PC-3 (cell line): Measurements from ENCODE around the gene SEC14L1. TPM values are rescaled to one million over a fixed set of nuclear protein-coding genes. Genes with fewer than 3 reads are reported as not detected.

Experiments
- ATAC-seq: fragments of 200-7000 bp; cut with Tn5 transposase; 2 replicates; pipeline ENCODE4 v1.9.1; 2020; ENCODE audit warnings: mild to moderate bottlenecking, moderate library complexity
- BruUV-seq: library from RNA; stranded (reverse); fragments of 400-500 nt; replicated peaks from 2 replicates; lab custom pipeline; 2021; lab: Mats Ljungman, UMichigan
- CTCF ChIA-PET: fragments of 300-600 bp; sonication (Branson Sonifier 250); formaldehyde crosslinking; loops from one replicate; lab custom pipeline; 2022; ENCODE audit warnings: antibody characterized with exemption; lab: Charles Lee
- POLR2A ChIA-PET: fragments of 300-600 bp; sonication (Branson Sonifier 250); formaldehyde crosslinking; loops from one replicate; lab custom pipeline; 2022; ENCODE audit warnings: antibody characterized with exemption; ENCODE audit not compliant: unreplicated experiment; lab: Charles Lee
- DNase-seq: peaks from one replicate; pipeline ENCODE4 v3.0.0-alpha.2; 2015
- H2AFZ ChIP-seq: fragments of 300-600 bp; sonication (generic); 2 replicates; pipeline ENCODE4 v1.6.0; 2016; ENCODE audit warnings: antibody characterized with exemption, low read length
- H3F3A ChIP-seq: fragments of 300-600 bp; sonication (generic); one replicate; pipeline ENCODE4 v1.6.0; 2017; ENCODE audit warnings: antibody characterized with exemption, low read length, control low read depth, mild to moderate bottlenecking; ENCODE audit not compliant: unreplicated experiment
- H3K27ac ChIP-seq: fragments of 300-600 bp; sonication (generic); 2 replicates; pipeline ENCODE4 v1.5.1; 2016; ENCODE audit warnings: mild to moderate bottlenecking, low read length
- H3K27me3 ChIP-seq: fragments of 300-600 bp; sonication (generic); 2 replicates; pipeline ENCODE4 v1.6.1; 2016; ENCODE audit warnings: low read length, mixed read lengths
- H3K36me3 ChIP-seq: fragments of 300-600 bp; sonication (generic); 2 replicates; pipeline ENCODE4 v1.6.1; 2016; ENCODE audit warnings: low read depth, mixed run types, low read length, mixed read lengths
- H3K4me1 ChIP-seq: fragments of 300-600 bp; sonication (generic); 2 replicates; pipeline ENCODE4 v1.5.1; 2016; ENCODE audit warnings: low read length; ENCODE audit not compliant: insufficient read depth
- H3K4me2 ChIP-seq: fragments of 300-600 bp; sonication (generic); 2 replicates; pipeline ENCODE4 v1.6.0; 2016; ENCODE audit warnings: low read length
- H3K4me3 ChIP-seq: fragments of 300-600 bp; sonication (generic); 2 replicates; pipeline ENCODE4 v1.5.1; 2016; ENCODE audit warnings: mild to moderate bottlenecking, low read length, mixed read lengths
- H3K79me2 ChIP-seq: fragments of 300-600 bp; sonication (generic); 2 replicates; pipeline ENCODE4 v1.6.1; 2017; ENCODE audit warnings: low read length, mixed read lengths
- H3K9ac ChIP-seq: fragments of 300-600 bp; sonication (generic); 2 replicates; pipeline ENCODE4 v1.6.0; 2016; ENCODE audit warnings: mild to moderate bottlenecking, low read length
- H3K9me2 ChIP-seq: fragments of 300-600 bp; sonication (generic); replicated peaks from 2 replicates; pipeline ENCODE4 v1.6.1; 2016; ENCODE audit warnings: mixed run types, low read length, mixed read lengths
- H3K9me3 ChIP-seq: fragments of 300-600 bp; sonication (generic); 2 replicates; pipeline ENCODE4 v1.6.1; 2016; ENCODE audit warnings: low read length, mixed read lengths
- H4K20me1 ChIP-seq: fragments of 300-600 bp; sonication (generic); 2 replicates; pipeline ENCODE4 v1.6.1; 2016; ENCODE audit warnings: low read length, mixed read lengths
- CTCF ChIP-seq: fragments of 300-600 bp; sonication (generic); conservative IDR thresholded peaks from 2 replicates; pipeline ENCODE4 v1.5.1; 2017; ENCODE audit warnings: antibody characterized with exemption, low read depth, mild to moderate bottlenecking, low read length
- EZH2 ChIP-seq: fragments of 300-600 bp; sonication (generic); IDR thresholded peaks from one replicate; pipeline ENCODE4 v1.6.1; 2017; ENCODE audit warnings: antibody characterized with exemption, mild to moderate bottlenecking, low read length; ENCODE audit not compliant: unreplicated experiment
- EZH2phosphoT487 ChIP-seq: fragments of 300-600 bp; sonication (generic); IDR thresholded peaks from 2 replicates; pipeline ENCODE4 v1.6.1; 2018; ENCODE audit warnings: mild to moderate bottlenecking, antibody characterized with exemption, low read length, borderline replicate concordance
- intact Hi-C: fragments of 100-400 bp; cut with micrococcal nuclease; formaldehyde crosslinking; loops from 2 replicates; pipeline ENCODE4 v1.9.0; 2023
- total RNA-seq: library from RNA; depleted of rRNA; stranded (reverse); fragments of >200 nt; gene quantifications from 2 replicates; pipeline ENCODE4 v1.2.3, GENCODE V29; 2014

SEC14L1 gene
- total RNA-seq, 1 experiment from 2014 or later = 39.8 TPM

- Histone ChIP-seq H4K20me1 (no peaks in the 10 kb centered on the region), H2AFZ (no peak overlapping the region), H3K79me2 (no peaks in the 10 kb centered on the region), H3K27ac (no peak overlapping the region), H3F3A (no peaks in the 10 kb centered on the region), H3K9me3 (no peaks in the 10 kb centered on the region), H3K36me3 (no peaks in the 10 kb centered on the region), H3K4me3 (no peak overlapping the region), H3K27me3 (no peaks in the 10 kb centered on the region), H3K4me1 (0 out of 2 replicates have a peak, but pooled peaks cover 4% of the 10 kb centered on the region), H3K9ac (no peak overlapping the region), H3K9me2 (no peaks in the 10 kb centered on the region), H3K4me2 (no peak overlapping the region)
- CTCF ChIA-PET = no interaction called here
- TF ChIP-seq EZH2phosphoT487 = no peak
- no peak for TF ChIP-seq EZH2
- TF ChIP-seq CTCF = no peak
- no TSS peak for BruUV-seq
- intact Hi-C loops = no loop called here
- no peak for ATAC-seq
- DNase-seq = no peak
- POLR2A ChIA-PET = no interaction called here
Observed at GRCh38 chr17:77264617-77265230, 124.0 kb downstream of the SEC14L1 start.

- Histone ChIP-seq H3K9ac (no peak overlapping the region), H3F3A (no peaks in the 10 kb centered on the region), H3K4me1 (peaks cover 10% of the 10 kb centered on the region; the same call in 1 of the 2 replicates), H4K20me1 (no peaks in the 10 kb centered on the region), H3K36me3 (no peaks in the 10 kb centered on the region), H3K27ac (no peak overlapping the region), H3K9me2 (no peaks in the 10 kb centered on the region), H3K79me2 (no peaks in the 10 kb centered on the region), H3K9me3 (no peaks in the 10 kb centered on the region), H2AFZ (no peak overlapping the region), H3K27me3 (no peaks in the 10 kb centered on the region), H3K4me2 (no peak overlapping the region), H3K4me3 (no peak overlapping the region)
- DNase-seq = no peak
- CTCF ChIA-PET = interaction anchor here (0.6 kb wide), 1 partner anchor 1515 kb away, joined by 4 read pairs; no protein-coding TSS in a partner anchor
- no peak for TF ChIP-seq EZH2
- TF ChIP-seq CTCF = no peak
- TF ChIP-seq EZH2phosphoT487 = no peak
- ATAC-seq = peak; percentile 29; the same call in 1 of the 2 replicates
- no TSS peak for BruUV-seq
- intact Hi-C loops = no loop called here
- POLR2A ChIA-PET = interaction anchor here (0.6 kb wide), 1 partner anchor 199 kb away, joined by 4 read pairs; no protein-coding TSS in a partner anchor
Observed at GRCh38 chr17:77266213-77266612, 125.4 kb downstream of the SEC14L1 start.
